NCI-H345 treated with DMSO at 0.1 percent for 48 hours (cell line): ENCODE results near the gene ZNF467.

Experiments used
- DNase-seq: peaks from one replicate; lab custom pipeline; 2025; ENCODE audit not compliant: unreplicated experiment; lab: John Stamatoyannopoulos, UW

ZNF467 gene

GRCh38 chr7:149773446-149774236, at the start of gene ZNF467:
ZNF467 (minus strand) TSS chr7:149773588; CDS start chr7:149771032, 2,556 bp downstream.
- DNase-seq = no peak

- no peak for DNase-seq
Measured at GRCh38 chr7:149822353-149822943, 49.1 kb upstream of the ZNF467 start.

- no peak for DNase-seq
Measured at GRCh38 chr7:149821191-149822148, 48.1 kb upstream of the ZNF467 start.

- no peak for DNase-seq
Measured at GRCh38 chr7:149820622-149821190, 47.3 kb upstream of the ZNF467 start.

GRCh38 chr7:149819961-149820340, 46.6 kb upstream of the ZNF467 start:
- DNase-seq = no peak

GRCh38 chr7:149819141-149819960, 46.0 kb upstream of the ZNF467 start:
- no peak for DNase-seq

- no peak for DNase-seq
Measured at GRCh38 chr7:149818536-149818840, 45.1 kb upstream of the ZNF467 start.

- DNase-seq = no peak
Measured at GRCh38 chr7:149817836-149818535, 44.6 kb upstream of the ZNF467 start.

- DNase-seq = no peak
Measured at GRCh38 chr7:149817301-149817771, 43.9 kb upstream of the ZNF467 start.

- DNase-seq = no peak
Measured at GRCh38 chr7:149816794-149817193, 43.4 kb upstream of the ZNF467 start.

- no peak for DNase-seq
Measured at GRCh38 chr7:149816267-149816751, 42.9 kb upstream of the ZNF467 start.

- no peak for DNase-seq
Measured at GRCh38 chr7:149815661-149816266, 42.4 kb upstream of the ZNF467 start.

- no peak for DNase-seq
Measured at GRCh38 chr7:149815121-149815520, 41.7 kb upstream of the ZNF467 start.

- no peak for DNase-seq
Measured at GRCh38 chr7:149814494-149814893, 41.1 kb upstream of the ZNF467 start.

GRCh38 chr7:149813254-149814035, 40.1 kb upstream of the ZNF467 start:
- DNase-seq = no peak

- DNase-seq = no peak
Measured at GRCh38 chr7:149811831-149812490, 38.6 kb upstream of the ZNF467 start.

GRCh38 chr7:149811221-149811620, 37.8 kb upstream of the ZNF467 start:
- DNase-seq = no peak

GRCh38 chr7:149809215-149809614, 35.8 kb upstream of the ZNF467 start:
- DNase-seq = no peak
